ENCODE measurements around the gene LMTK2.

LMTK2 gene

GRCh38 chr7:98223351-98223897, 116.8 kb downstream of the LMTK2 start:
- no peak for TF ChIP-seq CTCF (IDR thresholded peaks at IDR 0.05; ENCODE audit: control insufficient read depth, insufficient read depth, low read depth, low read length, missing control alignments)
- no peak for DNase-seq (ENCODE audit: low read depth)
- H3K4me3 ChIP-seq (ENCODE audit: control insufficient read depth, low read depth, low read length), result no peak overlapping the region

GRCh38 chr7:98223898-98224700, 117.4 kb downstream of the LMTK2 start:
- DNase-seq (ENCODE audit: low read depth), result no peak
- no peak for TF ChIP-seq CTCF (IDR thresholded peaks at IDR 0.05; ENCODE audit: control insufficient read depth, insufficient read depth, low read depth, low read length, missing control alignments)
- no peak overlapping the region for H3K4me3 ChIP-seq (ENCODE audit: control insufficient read depth, low read depth, low read length)

- no peak for TF ChIP-seq CTCF (IDR thresholded peaks at IDR 0.05; ENCODE audit: control insufficient read depth, insufficient read depth, low read depth, low read length, missing control alignments)
- H3K4me3 ChIP-seq (ENCODE audit: control insufficient read depth, low read depth, low read length), result no peak overlapping the region
- no peak for DNase-seq (ENCODE audit: low read depth)
Observed at GRCh38 chr7:98224701-98225181, 118.1 kb downstream of the LMTK2 start.

GRCh38 chr7:98225913-98226614, 119.4 kb downstream of the LMTK2 start:
- DNase-seq (ENCODE audit: low read depth), result no peak
- no peak for TF ChIP-seq CTCF (IDR thresholded peaks at IDR 0.05; ENCODE audit: control insufficient read depth, insufficient read depth, low read depth, low read length, missing control alignments)
- H3K4me3 ChIP-seq (ENCODE audit: control insufficient read depth, low read depth, low read length), result no peak overlapping the region

- no peak for TF ChIP-seq CTCF (IDR thresholded peaks at IDR 0.05; ENCODE audit: control insufficient read depth, insufficient read depth, low read depth, low read length, missing control alignments)
- no peak overlapping the region for H3K4me3 ChIP-seq (ENCODE audit: control insufficient read depth, low read depth, low read length)
- no peak for DNase-seq (ENCODE audit: low read depth)
Observed at GRCh38 chr7:98227939-98228338, 121.3 kb downstream of the LMTK2 start.

- DNase-seq (ENCODE audit: low read depth), result no peak
- H3K4me3 ChIP-seq (ENCODE audit: control insufficient read depth, low read depth, low read length), result no peak overlapping the region
- no peak for TF ChIP-seq CTCF (IDR thresholded peaks at IDR 0.05; ENCODE audit: control insufficient read depth, insufficient read depth, low read depth, low read length, missing control alignments)
Observed at GRCh38 chr7:98228801-98229200, 122.1 kb downstream of the LMTK2 start.
